ENCODE data around the gene NINJ2.

DNA sequence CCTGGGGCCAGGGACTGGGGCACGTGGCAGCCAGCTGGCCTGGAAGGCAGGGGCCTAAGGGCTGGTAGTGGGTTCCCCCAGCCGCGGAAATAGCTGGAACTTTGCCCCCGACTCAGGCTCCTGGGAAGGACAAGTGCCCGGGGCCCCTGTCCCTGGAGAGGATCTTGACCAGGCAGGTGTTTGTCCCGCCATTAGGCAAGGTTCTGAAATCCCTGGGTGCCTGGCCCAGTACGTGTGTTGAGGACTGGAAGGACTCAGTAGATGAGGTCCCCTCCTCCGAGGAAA lies 109.3 kb downstream of the NINJ2 start:
- TF ChIP-seq, protein P1, sequence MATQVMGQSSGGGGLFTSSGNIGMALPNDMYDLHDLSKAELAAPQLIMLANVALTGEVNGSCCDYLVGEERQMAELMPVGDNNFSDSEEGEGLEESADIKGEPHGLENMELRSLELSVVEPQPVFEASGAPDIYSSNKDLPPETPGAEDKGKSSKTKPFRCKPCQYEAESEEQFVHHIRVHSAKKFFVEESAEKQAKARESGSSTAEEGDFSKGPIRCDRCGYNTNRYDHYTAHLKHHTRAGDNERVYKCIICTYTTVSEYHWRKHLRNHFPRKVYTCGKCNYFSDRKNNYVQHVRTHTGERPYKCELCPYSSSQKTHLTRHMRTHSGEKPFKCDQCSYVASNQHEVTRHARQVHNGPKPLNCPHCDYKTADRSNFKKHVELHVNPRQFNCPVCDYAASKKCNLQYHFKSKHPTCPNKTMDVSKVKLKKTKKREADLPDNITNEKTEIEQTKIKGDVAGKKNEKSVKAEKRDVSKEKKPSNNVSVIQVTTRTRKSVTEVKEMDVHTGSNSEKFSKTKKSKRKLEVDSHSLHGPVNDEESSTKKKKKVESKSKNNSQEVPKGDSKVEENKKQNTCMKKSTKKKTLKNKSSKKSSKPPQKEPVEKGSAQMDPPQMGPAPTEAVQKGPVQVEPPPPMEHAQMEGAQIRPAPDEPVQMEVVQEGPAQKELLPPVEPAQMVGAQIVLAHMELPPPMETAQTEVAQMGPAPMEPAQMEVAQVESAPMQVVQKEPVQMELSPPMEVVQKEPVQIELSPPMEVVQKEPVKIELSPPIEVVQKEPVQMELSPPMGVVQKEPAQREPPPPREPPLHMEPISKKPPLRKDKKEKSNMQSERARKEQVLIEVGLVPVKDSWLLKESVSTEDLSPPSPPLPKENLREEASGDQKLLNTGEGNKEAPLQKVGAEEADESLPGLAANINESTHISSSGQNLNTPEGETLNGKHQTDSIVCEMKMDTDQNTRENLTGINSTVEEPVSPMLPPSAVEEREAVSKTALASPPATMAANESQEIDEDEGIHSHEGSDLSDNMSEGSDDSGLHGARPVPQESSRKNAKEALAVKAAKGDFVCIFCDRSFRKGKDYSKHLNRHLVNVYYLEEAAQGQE (IDR thresholded peaks at IDR 0.05; ENCODE audit: low read depth) = no peak
- TF ChIP-seq TCF12 (IDR thresholded peaks at IDR 0.05; ENCODE audit: low read depth) (no peak), TEAD4 (IDR thresholded peaks at IDR 0.05) (no peak), NFIC (IDR thresholded peaks at IDR 0.05) (no peak), RAD21 (IDR thresholded peaks at IDR 0.05; ENCODE audit: low read depth) (no peak)
- TF ChIP-seq, protein P2, sequence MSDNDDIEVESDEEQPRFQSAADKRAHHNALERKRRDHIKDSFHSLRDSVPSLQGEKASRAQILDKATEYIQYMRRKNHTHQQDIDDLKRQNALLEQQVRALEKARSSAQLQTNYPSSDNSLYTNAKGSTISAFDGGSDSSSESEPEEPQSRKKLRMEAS (IDR thresholded peaks at IDR 0.05) = no peak
- TF ChIP-seq, protein P3, sequence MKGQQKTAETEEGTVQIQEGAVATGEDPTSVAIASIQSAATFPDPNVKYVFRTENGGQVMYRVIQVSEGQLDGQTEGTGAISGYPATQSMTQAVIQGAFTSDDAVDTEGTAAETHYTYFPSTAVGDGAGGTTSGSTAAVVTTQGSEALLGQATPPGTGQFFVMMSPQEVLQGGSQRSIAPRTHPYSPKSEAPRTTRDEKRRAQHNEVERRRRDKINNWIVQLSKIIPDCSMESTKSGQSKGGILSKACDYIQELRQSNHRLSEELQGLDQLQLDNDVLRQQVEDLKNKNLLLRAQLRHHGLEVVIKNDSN (IDR thresholded peaks at IDR 0.05) = no peak

Measured in Ishikawa (cell line).